COLO668 (cell line): ENCODE results near the gene BTRC.
"Not testable (repeated sequence)": the region's sequence is repeated elsewhere in the genome, so short reads cannot be mapped to it uniquely, and the experiment has no call there.

Source experiments
- DNase-seq: peaks from one replicate; lab custom pipeline; 2025; ENCODE audit not compliant: unreplicated experiment; lab: John Stamatoyannopoulos, UW

BTRC gene

GRCh38 chr10:101341438-101341837 is 12.5 kb upstream of the BTRC start:
- DNase-seq, result no peak

GRCh38 chr10:101346177-101346576 is 7.8 kb upstream of the BTRC start:
- no peak for DNase-seq

GRCh38 chr10:101351017-101351416 is 2.9 kb upstream of the BTRC start:
- DNase-seq, result no peak

GRCh38 chr10:101351477-101351876 is 2.5 kb upstream of the BTRC start:
- DNase-seq, result no peak

GRCh38 chr10:101352857-101353256 is 1.1 kb upstream of the BTRC start:
- not testable (repeated sequence) for DNase-seq

- peak; percentile 33 for DNase-seq
These were observed 535 bp downstream of the BTRC start for GRCh38 chr10:101354328-101355071.

- no peak for DNase-seq
These were observed 1.2 kb downstream of the BTRC start for GRCh38 chr10:101355072-101355706.

GRCh38 chr10:101356132-101356531 is 2.2 kb downstream of the BTRC start:
- DNase-seq, result no peak

GRCh38 chr10:101357958-101358357 is 4.0 kb downstream of the BTRC start:
- no peak for DNase-seq

GRCh38 chr10:101358706-101359300 is 4.8 kb downstream of the BTRC start:
- DNase-seq, result no peak

GRCh38 chr10:101360090-101360489 is 6.1 kb downstream of the BTRC start:
- DNase-seq, result not testable (repeated sequence)

- not testable (repeated sequence) for DNase-seq
These were observed 6.9 kb downstream of the BTRC start for GRCh38 chr10:101360841-101361240.

- DNase-seq, result no peak
These were observed 10.0 kb downstream of the BTRC start for GRCh38 chr10:101363850-101364400.

GRCh38 chr10:101364721-101365120 is 10.8 kb downstream of the BTRC start:
- no peak for DNase-seq

- no peak for DNase-seq
These were observed 13.8 kb downstream of the BTRC start for GRCh38 chr10:101367569-101368453.

GRCh38 chr10:101373063-101373462 is 19.1 kb downstream of the BTRC start:
- no peak for DNase-seq

GRCh38 chr10:101373993-101374392 is 20.0 kb downstream of the BTRC start:
- DNase-seq, result not testable (repeated sequence)

GRCh38 chr10:101375076-101375475 is 21.1 kb downstream of the BTRC start:
- DNase-seq, result no peak

GRCh38 chr10:101379663-101380352 is 25.8 kb downstream of the BTRC start:
- DNase-seq, result no peak

- no peak for DNase-seq
These were observed 26.5 kb downstream of the BTRC start for GRCh38 chr10:101380353-101381017.
